SIG-M5 treated with dmso at 0.1 percent for 504 hours (cell line): Measurements from ENCODE around the gene TM7SF3.

Experiments used
- DNase-seq: peaks from one replicate; lab custom pipeline; 2025; ENCODE audit not compliant: unreplicated experiment; lab: John Stamatoyannopoulos, UW

Gene TM7SF3

DNA sequence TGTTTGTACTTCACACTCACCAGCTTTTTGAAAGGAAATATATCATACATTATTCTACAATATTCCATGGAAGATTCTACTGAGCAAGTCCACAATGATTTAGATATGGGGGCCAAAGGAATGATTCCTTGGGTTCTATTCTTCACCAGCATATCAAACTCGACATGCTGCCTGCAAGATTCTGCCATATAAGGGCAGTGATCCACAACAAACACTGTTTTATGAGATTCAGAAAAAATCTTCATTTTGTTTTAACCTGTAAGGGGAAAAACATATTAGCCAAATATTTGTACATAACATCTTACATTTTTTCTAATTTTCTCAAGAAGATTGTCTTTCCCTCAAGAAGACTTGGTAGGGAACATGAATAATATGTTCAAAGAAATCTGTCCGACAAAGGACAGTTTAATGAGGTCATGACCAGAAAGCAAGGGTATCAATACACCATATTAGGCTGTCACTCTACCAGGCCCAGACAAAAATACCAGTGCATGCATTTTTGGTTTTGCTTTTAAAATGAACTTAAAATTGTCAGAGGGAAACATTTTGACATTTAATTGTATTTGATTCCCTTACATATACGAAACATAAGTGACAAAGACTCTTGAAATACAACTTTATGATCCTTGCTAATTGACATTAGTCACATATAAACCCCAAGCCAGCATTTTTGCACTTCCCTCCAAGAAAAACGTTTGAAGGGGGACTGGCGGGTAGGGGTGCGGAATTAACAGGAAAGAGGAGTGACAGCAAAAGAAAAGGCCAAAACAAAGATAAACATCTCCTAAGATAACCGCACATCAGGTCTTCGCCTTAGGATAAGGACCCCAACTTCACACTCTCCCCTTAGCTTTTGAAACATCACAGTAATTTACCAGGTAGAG lies 77.4 kb downstream of the TM7SF3 start:
- DNase-seq: no peak

DNA sequence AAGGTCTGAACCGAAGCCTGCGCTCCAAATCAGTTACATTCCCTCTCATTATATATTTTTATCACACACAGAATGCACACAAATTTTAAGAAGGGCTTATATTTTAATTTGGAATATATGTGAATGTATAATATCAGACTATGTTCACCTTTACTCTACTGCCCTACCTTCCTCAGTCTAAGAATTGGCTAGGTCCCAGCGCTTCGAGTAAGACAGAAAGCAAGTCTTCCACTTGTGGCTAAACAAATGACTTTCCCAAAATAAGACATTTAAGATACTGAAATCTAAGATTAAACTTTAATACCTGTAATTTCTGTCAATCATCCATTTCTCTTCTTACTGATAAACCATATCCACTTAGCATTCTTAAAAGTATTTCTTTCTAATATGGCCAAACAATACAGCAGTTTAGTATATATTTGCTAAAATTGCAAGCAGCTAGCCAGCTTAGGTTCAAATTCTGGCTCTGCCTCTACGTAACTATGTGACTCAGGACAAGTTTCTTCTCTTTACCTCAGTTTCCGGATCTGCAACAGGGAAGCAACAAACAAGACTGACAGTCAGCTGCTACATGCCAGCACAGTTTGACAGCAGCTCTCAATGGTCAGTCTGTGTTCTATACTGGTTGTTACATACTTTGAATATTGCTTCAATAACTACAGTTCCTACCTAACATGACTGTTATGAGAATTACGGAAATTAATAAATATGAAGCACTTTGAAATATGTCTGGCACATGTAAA lies 78.4 kb downstream of the TM7SF3 start:
- DNase-seq: no peak

GRCh38 chr12:26929590-26929989 lies 84.6 kb downstream of the TM7SF3 start:
- DNase-seq: no peak

DNA sequence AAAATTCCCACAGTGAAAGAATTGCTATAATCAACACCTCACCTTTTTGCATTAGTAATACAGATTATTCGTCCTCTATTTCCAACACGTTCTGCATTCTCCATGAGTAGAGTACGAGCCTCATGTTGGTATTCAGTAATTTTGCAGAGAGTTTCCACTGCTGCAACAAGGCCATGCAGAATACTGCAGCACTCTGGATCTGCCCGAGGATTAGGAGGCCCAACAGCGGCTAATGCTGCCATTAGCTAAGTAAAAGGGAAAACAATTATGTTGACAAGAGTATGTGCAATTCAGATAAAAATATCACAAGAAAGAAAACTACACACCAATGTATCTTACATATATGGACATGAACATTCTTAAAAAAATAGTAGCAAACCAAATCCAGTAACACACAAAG lies 85.5 kb downstream of the TM7SF3 start:
- no peak for DNase-seq
